NCI-H2171 (cell line): Measurements from ENCODE around the gene GPR25.

Experiments
- DNase-seq: peaks from one replicate; lab custom pipeline; 2025; lab: John Stamatoyannopoulos, UW

The GPR25 gene

DNA sequence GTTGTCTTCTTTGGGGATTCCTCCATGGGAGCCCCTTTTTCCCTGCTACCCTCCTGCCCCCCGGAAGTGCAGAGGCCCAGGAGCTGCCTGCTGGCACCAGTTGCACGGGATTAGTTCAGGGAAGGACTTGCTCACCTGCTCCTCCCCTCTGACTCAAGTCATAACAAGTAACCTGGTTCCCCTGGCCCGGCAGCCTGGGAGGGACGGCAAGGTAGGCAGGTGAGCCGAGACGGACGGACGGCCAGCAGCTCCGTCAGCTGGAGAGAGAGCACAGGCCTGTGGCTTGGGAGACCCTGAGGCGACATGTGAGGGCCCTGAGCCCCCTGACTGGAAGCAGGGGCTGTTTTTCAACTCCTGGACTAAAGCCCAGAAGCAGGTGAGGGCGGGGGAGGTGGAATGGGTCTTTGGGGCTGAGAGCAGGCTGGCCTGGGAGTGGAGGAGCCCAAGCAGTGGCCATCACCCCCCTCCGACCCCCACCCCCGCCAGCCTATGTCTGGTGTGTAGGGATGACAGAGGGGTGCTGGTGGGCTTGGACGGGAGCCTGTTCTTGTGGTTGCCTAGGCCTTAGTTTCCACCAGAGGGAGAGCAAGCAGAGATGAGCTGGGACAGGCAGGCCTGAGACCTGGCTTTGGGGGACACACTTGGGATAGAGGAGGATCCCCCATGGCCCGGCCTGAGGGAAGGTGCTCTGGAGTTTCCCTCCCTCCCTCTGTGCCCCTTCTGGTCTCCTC, 22.1 kb downstream of the GPR25 start, which contains the start of gene INAVA:
Gene INAVA, plus strand, starts transcription at position 189 of the 731 bp plus-strand sequence. CDS start 3,501 bp downstream, outside the sequence.
- no peak for DNase-seq

DNA sequence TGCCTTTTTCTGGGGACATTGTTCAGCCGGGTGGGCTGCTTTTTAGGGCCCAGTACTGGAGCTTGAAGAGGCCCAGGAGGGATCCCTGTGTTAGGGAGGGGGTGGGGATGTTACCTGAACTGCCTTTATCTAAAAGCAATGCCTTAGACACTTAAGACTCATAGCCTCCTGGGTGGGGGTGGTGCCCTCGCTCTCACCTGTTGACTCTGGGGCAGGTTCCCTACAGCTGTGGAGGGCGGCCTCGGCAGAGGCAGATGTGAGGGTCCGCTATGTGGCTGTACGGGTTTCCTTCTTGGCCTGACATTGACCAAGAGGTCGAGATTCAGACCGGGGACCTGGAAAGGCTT, 22.6 kb downstream of the GPR25 start:
- no peak for DNase-seq

DNA sequence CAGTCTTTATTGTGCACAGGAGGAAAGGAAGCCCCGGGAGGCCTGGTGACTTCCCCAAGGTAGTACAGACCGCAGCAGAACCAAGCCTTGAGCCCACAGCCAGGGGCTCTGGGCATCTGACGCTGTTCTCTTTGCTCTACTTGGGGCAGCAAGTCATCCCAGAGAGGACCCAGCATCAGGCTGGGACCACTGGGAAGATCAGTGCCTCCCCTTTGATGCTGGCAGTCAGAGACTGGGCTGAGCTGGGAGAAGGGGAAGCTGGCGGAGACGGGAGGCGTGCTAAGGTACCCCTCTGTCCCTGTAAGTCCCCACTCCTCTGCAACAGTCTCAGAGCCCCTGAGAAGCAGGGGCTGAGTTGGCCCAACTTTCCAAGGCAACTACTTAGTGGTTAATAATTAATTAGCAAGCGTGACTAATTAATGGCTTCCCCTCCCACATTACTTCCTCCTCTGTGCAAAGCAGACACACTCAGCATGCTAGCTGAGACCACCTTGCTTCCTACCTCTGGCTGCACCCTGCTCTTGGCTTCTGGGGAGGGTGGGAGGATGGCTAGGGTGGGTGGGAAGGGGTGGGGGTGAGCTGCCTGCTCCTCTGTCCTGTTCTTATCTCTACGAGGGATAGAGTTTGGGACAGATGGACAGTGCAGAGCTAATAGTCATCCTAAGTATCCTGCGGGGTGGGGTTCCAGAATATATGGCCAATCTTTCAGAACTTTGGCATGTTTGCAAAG, 23.2 kb downstream of the GPR25 start:
- no peak for DNase-seq

- no peak for DNase-seq
Measured at GRCh38 chr1:200896531-200897196, 23.9 kb downstream of the GPR25 start.

- DNase-seq = no peak
Measured at GRCh38 chr1:200897259-200897658, 24.5 kb downstream of the GPR25 start.

GRCh38 chr1:200899015-200899386, 26.2 kb downstream of the GPR25 start:
- no peak for DNase-seq

GRCh38 chr1:200899451-200899915, 26.7 kb downstream of the GPR25 start:
- DNase-seq = no peak

- no peak for DNase-seq
Measured at GRCh38 chr1:200899954-200900867, 27.4 kb downstream of the GPR25 start.

DNA sequence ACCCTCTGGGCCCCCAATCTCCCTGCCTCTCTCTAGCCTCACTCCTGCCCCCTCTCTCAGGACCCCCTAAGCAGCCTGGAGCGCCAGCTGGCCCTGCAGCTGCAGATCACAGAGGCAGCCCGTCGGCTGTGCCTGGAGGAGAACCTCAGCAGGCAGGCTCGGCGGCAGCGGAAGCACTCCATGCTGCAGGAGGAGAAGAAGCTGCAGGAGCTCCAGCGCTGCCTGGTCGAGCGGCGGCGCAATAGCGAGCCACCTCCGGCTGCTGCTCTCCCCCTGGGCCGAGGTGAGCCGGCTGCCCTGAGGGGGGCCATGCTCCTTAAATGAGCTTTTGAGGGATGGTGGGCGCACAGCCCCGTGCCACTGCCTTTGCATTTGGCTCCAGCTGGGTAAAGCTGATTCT, 28.1 kb downstream of the GPR25 start:
- DNase-seq = no peak

DNA sequence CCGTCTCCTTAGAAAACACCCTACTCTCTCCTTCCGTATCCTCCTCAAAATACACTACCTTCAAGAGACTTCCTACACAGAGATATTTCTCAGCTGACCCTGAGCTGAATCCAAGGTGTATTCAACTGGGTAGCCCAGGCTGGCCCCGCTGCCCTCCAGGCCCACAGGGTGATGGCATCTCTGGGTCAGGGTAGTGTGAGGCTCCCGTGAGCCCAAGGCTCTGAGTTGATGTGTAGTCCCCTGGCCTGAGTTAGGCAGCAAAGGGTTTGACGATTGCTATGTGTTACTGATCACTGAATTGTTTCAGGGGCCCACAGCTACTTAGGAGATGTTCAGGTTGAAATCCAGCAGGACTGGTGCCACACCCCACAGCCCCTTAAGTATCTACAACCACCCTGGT, 28.6 kb downstream of the GPR25 start:
- DNase-seq = no peak

DNA sequence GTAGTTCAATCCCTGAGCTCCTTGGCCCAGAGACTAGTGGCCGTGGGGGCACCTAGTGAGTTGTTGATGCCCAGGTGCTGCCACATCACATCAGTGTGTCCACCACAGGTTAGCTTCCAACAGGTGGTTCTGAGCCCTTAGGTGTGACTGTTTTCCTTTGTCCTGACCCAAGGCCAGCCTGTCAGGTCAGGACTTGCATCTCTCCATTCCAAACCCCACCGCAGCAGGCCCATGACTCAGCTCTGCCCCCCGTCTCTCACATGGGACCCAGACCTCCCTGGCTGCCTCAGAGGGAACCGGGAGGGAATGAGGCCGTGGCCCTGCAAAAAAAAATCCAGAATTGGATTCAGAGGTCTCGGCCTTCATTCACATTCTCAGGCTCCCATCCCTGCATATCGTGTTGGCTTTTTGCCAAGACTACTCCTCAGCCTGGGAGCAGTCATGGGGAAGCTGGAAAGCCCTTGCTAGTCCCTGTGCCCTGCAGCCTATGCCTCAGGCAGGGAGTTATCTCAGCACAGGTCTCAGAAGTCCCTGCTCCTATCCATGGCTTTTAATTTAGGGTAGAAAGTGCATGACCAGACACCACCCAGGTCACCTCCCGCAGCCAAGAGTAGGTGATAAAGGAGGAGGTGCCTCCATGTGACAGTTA, 29.1 kb downstream of the GPR25 start:
- no peak for DNase-seq

DNA sequence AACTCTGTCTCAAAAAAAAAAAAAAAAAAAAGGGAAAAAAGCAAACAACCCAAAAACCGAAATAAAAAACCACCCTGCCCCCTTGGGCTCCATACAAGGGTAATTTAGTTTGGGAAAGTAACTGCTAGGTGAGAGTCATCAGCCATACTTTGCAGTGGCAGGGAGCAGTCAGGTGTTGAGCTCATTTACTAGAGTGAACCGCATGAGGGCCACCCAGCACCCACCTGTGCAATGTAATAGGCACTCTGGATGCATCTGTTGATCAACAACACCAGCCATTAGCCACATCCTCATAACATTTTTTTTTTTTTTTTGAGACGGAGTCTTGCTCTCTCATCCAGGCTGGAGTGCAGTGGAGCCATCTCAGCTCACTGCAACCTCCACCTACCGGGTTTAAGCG, 31.0 kb downstream of the GPR25 start:
- DNase-seq = no peak

GRCh38 chr1:200904772-200905171, 32.0 kb downstream of the GPR25 start:
- no peak for DNase-seq

DNA sequence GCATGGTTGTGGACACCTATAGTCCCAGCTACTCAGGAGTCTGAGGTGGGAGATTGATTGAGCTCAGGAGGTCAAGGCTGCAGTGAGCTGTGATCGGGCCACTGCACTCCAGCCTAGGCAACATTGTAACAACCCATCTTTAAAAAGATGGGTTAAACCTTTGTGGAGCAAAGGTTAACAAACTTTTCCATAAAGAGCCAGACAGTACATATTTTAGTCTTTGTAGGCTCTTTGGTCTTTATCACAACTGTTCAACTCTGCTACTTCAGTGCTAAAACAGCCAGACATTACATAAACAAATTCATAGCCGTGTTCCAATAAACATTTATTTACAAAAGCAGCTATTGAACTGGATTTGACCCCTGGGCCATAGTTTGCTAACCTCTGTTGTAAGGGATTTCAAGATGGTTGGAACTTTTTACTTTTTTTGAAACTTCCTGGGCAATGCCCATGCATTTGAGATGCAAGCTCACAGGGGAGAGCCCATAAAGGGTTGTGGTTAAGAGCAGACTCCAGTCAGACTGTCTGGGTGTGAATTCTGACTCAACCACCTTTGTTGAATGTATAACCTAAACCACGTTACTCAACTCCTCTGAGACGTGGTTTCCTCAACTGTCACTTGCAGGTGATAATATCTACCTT, 32.8 kb downstream of the GPR25 start:
- DNase-seq = no peak

- no peak for DNase-seq
Measured at GRCh38 chr1:200906491-200906890, 33.7 kb downstream of the GPR25 start.

- DNase-seq = no peak
Measured at GRCh38 chr1:200907611-200908097, 34.9 kb downstream of the GPR25 start.

GRCh38 chr1:200908191-200908868, 35.5 kb downstream of the GPR25 start:
- no peak for DNase-seq

- DNase-seq = no peak
Measured at GRCh38 chr1:200909071-200909470, 36.3 kb downstream of the GPR25 start.

- no peak for DNase-seq
Measured at GRCh38 chr1:200909757-200910239, 37.0 kb downstream of the GPR25 start.

- no peak for DNase-seq
Measured at GRCh38 chr1:200911361-200911760, 38.6 kb downstream of the GPR25 start.
